HEK293 (cell line): ENCODE measurements around the gene PLAAT4.

Source experiments
- CTCF ChIA-PET: fragments of 350-600 bp; formaldehyde crosslinking; extraction: SDS; loops from one replicate; lab custom pipeline; 2021; ENCODE audit warnings: antibody characterized with exemption; lab: Yijun Ruan, JAX
- POLR2A ChIA-PET: fragments of 300-600 bp; formaldehyde crosslinking; extraction: SDS; loops from one replicate; lab custom pipeline; 2020; ENCODE audit warnings: antibody characterized with exemption, inconsistent platforms; lab: Yijun Ruan, JAX
- H3K27ac ChIP-seq: fragments of 200-500 bp; sonication (Bioruptor generic); 2 replicates; pipeline ENCODE4 v1.5.1; 2014; ENCODE audit warnings: low read depth, low read length, control low read depth, inconsistent platforms; ENCODE audit errors: extremely low read depth
- H3K36me3 ChIP-seq, 2 experiments: fragments of 200-500 bp in 1 of 2; sonication (Bioruptor generic) in 1 of 2; 1 replicate in 1 of 2; 2 replicates in 1 of 2; pipeline ENCODE4 v1.5.1; 2014 to 2017; ENCODE audit warnings: inconsistent platforms in 2 of 2, low read length in 2 of 2; ENCODE audit not compliant: control insufficient read depth in 2 of 2, insufficient read depth in 1 of 2
- H3K4me1 ChIP-seq: fragments of 200-500 bp; sonication (Bioruptor generic); 2 replicates; pipeline ENCODE4 v1.5.1; 2014; ENCODE audit warnings: mild to moderate bottlenecking, low read length, inconsistent platforms; ENCODE audit not compliant: control insufficient read depth, insufficient read depth
- H3K4me3 ChIP-seq: 2 replicates; pipeline ENCODE4 v1.5.1; 2011; ENCODE audit warnings: low read depth, mild to moderate bottlenecking, control low read depth, low read length, moderate library complexity
- H3K9me3 ChIP-seq: fragments of 200-500 bp; sonication (Bioruptor generic); 2 replicates; pipeline ENCODE4 v1.5.1; 2014; ENCODE audit warnings: low read depth, low read length, inconsistent platforms; ENCODE audit not compliant: control insufficient read depth, insufficient read depth
- GLI2 ChIP-seq: fragments of 450-650 bp; formaldehyde crosslinking; IDR thresholded peaks from 2 replicates; pipeline ENCODE4; 2017; ENCODE audit warnings: missing biosample characterization, missing genetic modification characterization, low read depth, borderline replicate concordance
- KLF16 ChIP-seq: fragments of 450-650 bp; formaldehyde crosslinking; IDR thresholded peaks from 2 replicates; pipeline ENCODE4 v1.5.1; 2017; ENCODE audit warnings: missing biosample characterization, missing genetic modification characterization
- MYNN ChIP-seq: fragments of 450-650 bp; formaldehyde crosslinking; IDR thresholded peaks from 2 replicates; pipeline ENCODE4 v1.5.1; 2016; ENCODE audit warnings: missing biosample characterization, missing genetic modification characterization, borderline replicate concordance
- ZEB2 ChIP-seq: fragments of 450-650 bp; formaldehyde crosslinking; IDR thresholded peaks from 2 replicates; pipeline ENCODE4 v1.5.1; 2016; ENCODE audit warnings: missing biosample characterization, missing genetic modification characterization
- ZNF2 ChIP-seq: fragments of 450-650 bp; formaldehyde crosslinking; IDR thresholded peaks from 2 replicates; pipeline ENCODE4 v1.5.1; 2016; ENCODE audit warnings: missing biosample characterization, missing genetic modification characterization
- ZNF391 ChIP-seq: fragments of 450-650 bp; formaldehyde crosslinking; IDR thresholded peaks from 2 replicates; pipeline ENCODE4 v1.5.1; 2016; ENCODE audit warnings: low read depth, missing biosample characterization, missing genetic modification characterization, borderline replicate concordance
- ZNF394 ChIP-seq: fragments of 450-650 bp; formaldehyde crosslinking; IDR thresholded peaks from 2 replicates; pipeline ENCODE4 v1.5.1; 2016; ENCODE audit warnings: missing biosample characterization, missing genetic modification characterization, mild to moderate bottlenecking, moderate library complexity, borderline replicate concordance
- ZNF510 ChIP-seq: fragments of 450-650 bp; formaldehyde crosslinking; IDR thresholded peaks from 2 replicates; pipeline ENCODE4 v1.5.1; 2018; ENCODE audit warnings: mild to moderate bottlenecking, missing genetic modification characterization, missing biosample characterization; ENCODE audit not compliant: insufficient replicate concordance
- ZNF629 ChIP-seq: fragments of 450-650 bp; formaldehyde crosslinking; IDR thresholded peaks from 2 replicates; pipeline ENCODE4 v1.5.1; 2017; ENCODE audit warnings: missing biosample characterization, missing genetic modification characterization
- ZNF830 ChIP-seq: fragments of 450-650 bp; IDR thresholded peaks from 2 replicates; pipeline ENCODE4 v1.5.0; 2018; ENCODE audit warnings: missing biosample characterization, missing genetic modification characterization, low read depth, mild to moderate bottlenecking, moderate library complexity
- TF ChIP-seq, protein P1 (sequence below): fragments of 450-650 bp; formaldehyde crosslinking; IDR thresholded peaks from 2 replicates; pipeline ENCODE4 v1.5.1; 2016; ENCODE audit warnings: missing biosample characterization, missing genetic modification characterization
- TF ChIP-seq, protein P2 (sequence below): fragments of 450-650 bp; formaldehyde crosslinking; IDR thresholded peaks from 2 replicates; pipeline ENCODE4 v1.5.1; 2017; ENCODE audit warnings: missing biosample characterization, missing genetic modification characterization
- TF ChIP-seq, protein P3 (sequence below): fragments of 450-650 bp; formaldehyde crosslinking; IDR thresholded peaks from 2 replicates; pipeline ENCODE4 v1.5.1; 2016; ENCODE audit warnings: missing biosample characterization, missing genetic modification characterization, low read depth

Gene PLAAT4

DNA sequence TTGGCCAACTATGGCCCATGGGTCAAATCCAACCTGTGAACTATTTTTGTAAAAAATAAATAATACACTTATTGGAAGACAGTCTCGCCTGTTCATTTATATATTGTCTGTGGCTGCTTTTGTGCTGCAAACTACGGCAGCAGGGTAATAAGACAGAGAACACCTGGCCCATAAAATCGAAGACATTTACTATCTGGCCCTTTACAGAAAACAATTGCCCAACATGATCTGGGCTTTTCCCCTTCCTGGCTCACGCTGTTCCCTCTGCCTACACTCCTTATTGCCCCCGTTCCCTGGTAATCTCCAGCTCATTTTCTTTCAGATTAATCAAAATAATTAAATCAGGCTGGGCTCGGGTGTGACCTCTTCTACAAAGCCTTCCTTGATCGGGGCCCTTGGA lies 21.0 kb downstream of the PLAAT4 start (continued):
- TF ChIP-seq, protein P1, sequence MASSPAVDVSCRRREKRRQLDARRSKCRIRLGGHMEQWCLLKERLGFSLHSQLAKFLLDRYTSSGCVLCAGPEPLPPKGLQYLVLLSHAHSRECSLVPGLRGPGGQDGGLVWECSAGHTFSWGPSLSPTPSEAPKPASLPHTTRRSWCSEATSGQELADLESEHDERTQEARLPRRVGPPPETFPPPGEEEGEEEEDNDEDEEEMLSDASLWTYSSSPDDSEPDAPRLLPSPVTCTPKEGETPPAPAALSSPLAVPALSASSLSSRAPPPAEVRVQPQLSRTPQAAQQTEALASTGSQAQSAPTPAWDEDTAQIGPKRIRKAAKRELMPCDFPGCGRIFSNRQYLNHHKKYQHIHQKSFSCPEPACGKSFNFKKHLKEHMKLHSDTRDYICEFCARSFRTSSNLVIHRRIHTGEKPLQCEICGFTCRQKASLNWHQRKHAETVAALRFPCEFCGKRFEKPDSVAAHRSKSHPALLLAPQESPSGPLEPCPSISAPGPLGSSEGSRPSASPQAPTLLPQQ (tag by site-specific recombination) = no peak
- TF ChIP-seq, all 188 proteins: peak for 0

DNA sequence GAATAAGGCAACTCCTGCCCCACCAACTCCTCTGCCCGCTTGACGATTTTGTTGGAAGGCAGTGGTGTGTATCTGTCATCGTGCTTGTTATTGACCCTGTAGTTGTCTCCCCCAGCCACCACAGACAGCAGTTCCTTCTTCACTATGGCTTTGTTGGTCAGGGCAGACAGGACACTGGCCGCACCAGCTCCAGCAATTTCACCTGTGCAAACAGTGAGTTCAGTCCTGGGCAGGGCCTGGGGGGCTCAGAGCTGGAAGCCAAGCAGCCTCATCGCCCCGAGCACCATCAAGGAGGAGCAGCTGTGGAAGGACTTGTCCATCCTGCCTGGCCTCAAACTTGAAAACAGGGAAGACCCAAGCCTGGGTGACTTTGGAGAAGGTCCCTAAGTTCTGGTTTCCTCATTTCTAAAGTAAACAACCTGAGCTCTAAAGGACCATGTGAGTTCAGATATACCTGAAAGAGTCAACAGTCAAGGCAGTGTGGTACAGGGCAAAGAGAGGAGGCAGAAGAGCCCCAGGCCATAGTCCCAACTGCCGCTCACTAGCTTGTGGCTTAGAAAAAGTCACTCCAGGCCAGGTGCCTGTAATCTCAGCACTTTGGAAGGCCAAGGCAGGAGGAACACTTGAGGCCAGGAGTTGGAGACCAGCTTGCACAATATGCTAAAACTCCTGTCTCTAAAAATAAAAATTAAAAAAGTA lies 22.0 kb downstream of the PLAAT4 start:
- Histone ChIP-seq H3K36me3 (no peaks in the 10 kb centered on the region), H3K4me1 (no peaks in the 10 kb centered on the region), H3K27ac (no peak overlapping the region), H3K4me3 (no peak overlapping the region), H3K9me3 (no peaks in the 10 kb centered on the region)
- TF ChIP-seq, protein P2, sequence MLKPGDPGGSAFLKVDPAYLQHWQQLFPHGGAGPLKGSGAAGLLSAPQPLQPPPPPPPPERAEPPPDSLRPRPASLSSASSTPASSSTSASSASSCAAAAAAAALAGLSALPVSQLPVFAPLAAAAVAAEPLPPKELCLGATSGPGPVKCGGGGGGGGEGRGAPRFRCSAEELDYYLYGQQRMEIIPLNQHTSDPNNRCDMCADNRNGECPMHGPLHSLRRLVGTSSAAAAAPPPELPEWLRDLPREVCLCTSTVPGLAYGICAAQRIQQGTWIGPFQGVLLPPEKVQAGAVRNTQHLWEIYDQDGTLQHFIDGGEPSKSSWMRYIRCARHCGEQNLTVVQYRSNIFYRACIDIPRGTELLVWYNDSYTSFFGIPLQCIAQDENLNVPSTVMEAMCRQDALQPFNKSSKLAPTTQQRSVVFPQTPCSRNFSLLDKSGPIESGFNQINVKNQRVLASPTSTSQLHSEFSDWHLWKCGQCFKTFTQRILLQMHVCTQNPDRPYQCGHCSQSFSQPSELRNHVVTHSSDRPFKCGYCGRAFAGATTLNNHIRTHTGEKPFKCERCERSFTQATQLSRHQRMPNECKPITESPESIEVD (tag by site-specific recombination) = no peak
- TF ChIP-seq ZEB2 = no peak
- no peak for TF ChIP-seq ZNF830 (tag by site-specific recombination)
- no peak for TF ChIP-seq KLF16 (tag by site-specific recombination)
- TF ChIP-seq ZNF391 = no peak
- TF ChIP-seq GLI2 (tag by site-specific recombination) = no peak
- ChIA-PET POLR2A (interaction anchor here (0.5 kb wide), 1 partner anchor 292 kb away, joined by 4 read pairs; no protein-coding TSS in a partner anchor), CTCF (no interaction called here)

DNA sequence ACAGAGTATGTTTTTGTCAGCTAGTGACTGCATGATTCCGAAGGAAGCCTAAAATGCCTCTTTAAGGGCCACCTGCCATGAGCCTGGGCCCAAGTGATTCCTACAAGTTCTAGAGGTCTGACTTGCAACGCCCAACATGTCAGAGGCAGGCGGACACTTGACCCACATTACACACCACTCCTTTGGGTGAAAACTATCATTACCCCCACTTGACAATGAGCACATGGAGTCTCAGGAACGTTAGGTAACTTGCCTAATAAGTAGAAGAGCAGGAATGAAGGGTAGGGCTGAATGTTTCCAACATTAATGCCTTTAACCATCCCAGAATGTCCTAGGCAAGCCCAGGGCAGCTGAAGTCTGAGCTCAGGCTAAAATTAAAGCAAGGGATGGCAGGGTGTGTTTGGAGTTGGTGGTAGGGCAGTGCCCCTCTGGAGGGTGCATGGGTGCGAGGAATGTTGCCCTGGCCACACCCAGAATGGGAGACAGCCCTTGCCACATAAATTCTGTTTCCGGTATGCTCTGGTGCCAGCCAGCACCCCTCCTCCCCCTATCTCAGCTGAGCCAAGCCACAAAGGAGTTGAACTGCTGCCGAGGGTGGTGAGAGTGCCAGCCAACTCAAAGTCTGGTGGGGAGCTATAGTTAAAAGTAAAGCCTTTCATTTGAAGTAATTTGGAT lies 24.0 kb downstream of the PLAAT4 start:
- Histone ChIP-seq H3K4me1 (no peaks in the 10 kb centered on the region), H3K36me3 (no peaks in the 10 kb centered on the region), H3K4me3 (no peak overlapping the region), H3K9me3 (no peaks in the 10 kb centered on the region), H3K27ac (no peak overlapping the region)
- TF ChIP-seq ZNF2 (tag by site-specific recombination) = no peak
- no peak for TF ChIP-seq ZNF394 (tag by site-specific recombination)
- TF ChIP-seq MYNN (tag by site-specific recombination) = no peak
- TF ChIP-seq, protein P3, sequence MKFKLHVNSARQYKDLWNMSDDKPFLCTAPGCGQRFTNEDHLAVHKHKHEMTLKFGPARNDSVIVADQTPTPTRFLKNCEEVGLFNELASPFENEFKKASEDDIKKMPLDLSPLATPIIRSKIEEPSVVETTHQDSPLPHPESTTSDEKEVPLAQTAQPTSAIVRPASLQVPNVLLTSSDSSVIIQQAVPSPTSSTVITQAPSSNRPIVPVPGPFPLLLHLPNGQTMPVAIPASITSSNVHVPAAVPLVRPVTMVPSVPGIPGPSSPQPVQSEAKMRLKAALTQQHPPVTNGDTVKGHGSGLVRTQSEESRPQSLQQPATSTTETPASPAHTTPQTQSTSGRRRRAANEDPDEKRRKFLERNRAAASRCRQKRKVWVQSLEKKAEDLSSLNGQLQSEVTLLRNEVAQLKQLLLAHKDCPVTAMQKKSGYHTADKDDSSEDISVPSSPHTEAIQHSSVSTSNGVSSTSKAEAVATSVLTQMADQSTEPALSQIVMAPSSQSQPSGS (tag by site-specific recombination) = no peak
- TF ChIP-seq ZNF629 (tag by site-specific recombination) = no peak
- no peak for TF ChIP-seq ZNF510 (tag by site-specific recombination)
- ChIA-PET POLR2A (interaction anchor here (0.6 kb wide), 1 partner anchor 108 kb away, joined by 3 read pairs; no protein-coding TSS in a partner anchor), CTCF (interaction anchor here (0.6 kb wide), 1 partner anchor 144 kb away, joined by 3 read pairs; no protein-coding TSS in a partner anchor)
